HCT116 (cell line): Measurements from ENCODE around the gene ELFN1. TPM values are rescaled to one million over a fixed set of nuclear protein-coding genes. Genes with fewer than 3 reads are reported as not detected.

Source experiments
- ATAC-seq: fragments of 200-7000 bp; cut with Tn5 transposase; 2 replicates; pipeline ENCODE4 v1.9.1; 2020; ENCODE audit warnings: mild to moderate bottlenecking, moderate library complexity
- BruUV-seq: library from RNA; stranded (reverse); fragments of 400-500 nt; replicated peaks from 2 replicates; lab custom pipeline; 2021; lab: Mats Ljungman, UMichigan
- CTCF ChIA-PET: fragments of 300-600 bp; sonication (Branson Sonifier 250); formaldehyde crosslinking; loops from one replicate; lab custom pipeline; 2021; ENCODE audit warnings: antibody characterized with exemption; lab: Charles Lee
- POLR2A ChIA-PET: fragments of 300-600, 350-600 bp; sonication (Branson Sonifier 250); formaldehyde crosslinking; loops from one replicate; lab custom pipeline; 2021; ENCODE audit warnings: antibody characterized with exemption; lab: Charles Lee
- RAD21 ChIA-PET, 2 experiments: fragments of 300-600 bp; sonication (Branson Sonifier 250); formaldehyde crosslinking; loops; one replicate each; lab custom pipeline; 2023; ENCODE audit warnings: low total read pairs in 2 of 2; ENCODE audit not compliant: uncharacterized antibody in 2 of 2, unreplicated experiment in 2 of 2, low non-redundant PET in 1 of 2; lab: Charles Lee
- DNase-seq: peaks from one replicate; pipeline ENCODE4 v3.0.0-alpha.2; 2010; ENCODE audit warnings: low read depth, low spot score
- H2AFZ ChIP-seq: fragments of 200-600 bp; shearing (Covaris generic), sonication (generic); 2 replicates; pipeline ENCODE4 v1.6.1; 2017; ENCODE audit warnings: low read depth, mixed run types, mixed read lengths, antibody characterized with exemption, low read length; ENCODE audit not compliant: poor library complexity, severe bottlenecking
- H3K27ac ChIP-seq: 2 replicates; pipeline ENCODE4 v1.5.1; 2012; ENCODE audit warnings: low read depth, low read length
- H3K27me3 ChIP-seq: fragments of 200-600 bp; sonication (generic); 2 replicates; pipeline ENCODE4 v1.6.1; 2016; ENCODE audit warnings: mixed run types, low read length, mixed read lengths; ENCODE audit not compliant: insufficient read depth
- H3K36me3 ChIP-seq, 2 experiments: fragments of 200-500 bp in 1 of 2; fragments of 200-600 bp in 1 of 2; sonication (Bioruptor generic) in 1 of 2; sonication (generic) in 1 of 2; 2 replicates each; pipeline versions ENCODE4 v1.5.1 to v1.6.1; 2014 to 2016; ENCODE audit warnings: low read length in 2 of 2, inconsistent platforms in 1 of 2, mixed read lengths in 1 of 2, mixed run types in 1 of 2; ENCODE audit not compliant: insufficient read depth in 2 of 2, control insufficient read depth in 1 of 2
- H3K4me1 ChIP-seq, 2 experiments: fragments of 200-600 bp in 1 of 2; sonication (generic) in 1 of 2; 2 replicates each; pipeline versions ENCODE4 v1.5.1 to v1.6.1; 2012 to 2017; ENCODE audit warnings: low read length in 2 of 2, inconsistent platforms in 1 of 2, mild to moderate bottlenecking in 1 of 2, mixed read lengths in 1 of 2, mixed run types in 1 of 2, moderate library complexity in 1 of 2; ENCODE audit not compliant: insufficient read depth in 2 of 2, control insufficient read depth in 1 of 2
- H3K4me2 ChIP-seq: fragments of 200-600 bp; sonication (generic); 2 replicates; pipeline ENCODE4 v1.6.1; 2017; ENCODE audit warnings: mixed run types, low read length, mixed read lengths
- H3K4me3 ChIP-seq, 2 experiments: fragments of 200-600 bp in 1 of 2; sonication (generic) in 1 of 2; replicated peaks in 1 of 2; 2 replicates each; pipeline ENCODE4 v1.5.1; 2011 to 2016; ENCODE audit warnings: low read length in 2 of 2, control low read depth in 1 of 2, low read depth in 1 of 2, mild to moderate bottlenecking in 1 of 2, mixed read lengths in 1 of 2, mixed run types in 1 of 2
- H3K79me2 ChIP-seq: fragments of 200-600 bp; sonication (generic); 2 replicates; pipeline ENCODE4 v1.6.1; 2017; ENCODE audit warnings: mild to moderate bottlenecking, mixed run types, low read length, moderate library complexity, mixed read lengths; ENCODE audit not compliant: insufficient read depth
- H3K9ac ChIP-seq: fragments of 200-600 bp; sonication (generic); 2 replicates; pipeline ENCODE4 v1.6.1; 2016; ENCODE audit warnings: low read length, mixed read lengths
- H3K9me2 ChIP-seq: fragments of 200-600 bp; sonication (generic), shearing (Covaris generic); 2 replicates; pipeline ENCODE4 v1.6.1; 2017; ENCODE audit warnings: mixed run types, mild to moderate bottlenecking, moderate library complexity; ENCODE audit not compliant: insufficient read depth
- H3K9me3 ChIP-seq, 2 experiments: fragments of 200-500 bp in 1 of 2; fragments of 200-600 bp in 1 of 2; sonication (Bioruptor generic) in 1 of 2; sonication (generic) in 1 of 2; 2 replicates each; pipeline ENCODE4 v1.6.1; 2014 to 2017; ENCODE audit warnings: low read length in 2 of 2, mixed read lengths in 2 of 2, inconsistent platforms in 1 of 2, low read depth in 1 of 2, mild to moderate bottlenecking in 1 of 2, mixed run types in 1 of 2, moderate library complexity in 1 of 2; ENCODE audit not compliant: control insufficient read depth in 1 of 2, insufficient read depth in 1 of 2
- H4K20me1 ChIP-seq: fragments of 200-600 bp; sonication (generic), shearing (Covaris generic); 2 replicates; pipeline ENCODE4 v1.6.1; 2017; ENCODE audit warnings: mixed run types, mild to moderate bottlenecking, moderate library complexity; ENCODE audit not compliant: insufficient read depth
- CBX3 ChIP-seq: IDR thresholded peaks from 2 replicates; pipeline ENCODE4 v1.6.1; 2012; ENCODE audit warnings: low read depth
- CEBPB ChIP-seq: IDR thresholded peaks from 2 replicates; pipeline ENCODE4 v1.6.1; 2012; ENCODE audit warnings: low read depth
- EGR1 ChIP-seq: IDR thresholded peaks from 2 replicates; pipeline ENCODE4 v1.6.1; 2012; ENCODE audit warnings: low read depth
- ELF1 ChIP-seq: IDR thresholded peaks from 2 replicates; pipeline ENCODE4 v1.6.1; 2012; ENCODE audit warnings: low read depth, borderline replicate concordance
- EZH2 ChIP-seq: fragments of 200-600 bp; sonication (generic); IDR thresholded peaks from 2 replicates; pipeline ENCODE4 v1.6.1; 2017; ENCODE audit warnings: antibody characterized with exemption, mixed run types
- EZH2phosphoT487 ChIP-seq: fragments of 200-600 bp; IDR thresholded peaks from 2 replicates; pipeline ENCODE4 v1.6.1; 2018; ENCODE audit warnings: antibody characterized with exemption, borderline replicate concordance
- FOSL1 ChIP-seq: IDR thresholded peaks from 2 replicates; pipeline ENCODE4 v1.6.1; 2012; ENCODE audit warnings: low read depth
- POLR2A ChIP-seq: IDR thresholded peaks from 2 replicates; pipeline ENCODE4 v1.7.0; 2011; ENCODE audit warnings: borderline replicate concordance; ENCODE audit not compliant: insufficient read depth, insufficient read length; ENCODE audit errors: extremely low read depth
- POLR2AphosphoS5 ChIP-seq: IDR thresholded peaks from 2 replicates; pipeline ENCODE4 v1.6.1; 2011; ENCODE audit warnings: mild to moderate bottlenecking, low read depth, low read length, moderate library complexity
- RAD21 ChIP-seq: IDR thresholded peaks from 2 replicates; pipeline ENCODE4 v1.6.1; 2012; ENCODE audit warnings: low read depth, mild to moderate bottlenecking
- REST ChIP-seq: IDR thresholded peaks from 2 replicates; pipeline ENCODE4 v1.6.1; 2012; ENCODE audit warnings: low read depth
- SIN3A ChIP-seq: IDR thresholded peaks from 2 replicates; pipeline ENCODE4 v1.6.1; 2012; ENCODE audit warnings: low read depth
- SRF ChIP-seq: IDR thresholded peaks from 2 replicates; pipeline ENCODE4 v1.6.1; 2012; ENCODE audit warnings: low read depth
- TCF7L2 ChIP-seq: IDR thresholded peaks from 2 replicates; pipeline ENCODE4 v1.7.0; 2011; ENCODE audit warnings: borderline replicate concordance, inconsistent platforms; ENCODE audit not compliant: insufficient read depth, insufficient read length; ENCODE audit errors: extremely low read depth
- YY1 ChIP-seq: IDR thresholded peaks from 2 replicates; pipeline ENCODE4 v1.6.1; 2011; ENCODE audit warnings: low read length, low read depth, moderate library complexity, mild to moderate bottlenecking; ENCODE audit not compliant: insufficient replicate concordance; ENCODE audit errors: extremely low read depth
- ZNF274 ChIP-seq: fragments of 200-500 bp; sonication (Bioruptor generic); IDR thresholded peaks from 2 replicates; pipeline ENCODE4 v1.6.1; 2014; ENCODE audit warnings: mild to moderate bottlenecking, low read depth, low read length, inconsistent platforms
- intact Hi-C: fragments of 100-400 bp; cut with micrococcal nuclease; formaldehyde crosslinking; loops from 2 replicates; pipeline ENCODE4 v1.10.0; 2022
- total RNA-seq: library from RNA; stranded (reverse); gene quantifications from one replicate; pipeline ENCODE4 v1.2.1, GENCODE V29; 2021; ENCODE audit not compliant: unreplicated experiment
- TF ChIP-seq, protein P1 (sequence below): IDR thresholded peaks from 2 replicates; pipeline ENCODE4 v1.6.1; 2012
- TF ChIP-seq, protein P2 (sequence below): IDR thresholded peaks from 2 replicates; pipeline ENCODE4 v1.6.1; 2011; ENCODE audit warnings: mild to moderate bottlenecking, low read length, moderate library complexity; ENCODE audit not compliant: insufficient replicate concordance; ENCODE audit errors: extremely low read depth
- TF ChIP-seq, protein P3 (sequence below): IDR thresholded peaks from 2 replicates; pipeline ENCODE4 v1.6.1; 2012
- TF ChIP-seq, protein P4 (sequence below), 3 experiments: fragments of 200-600 bp in 1 of 3; sonication (generic) in 1 of 3; IDR thresholded peaks in 2 of 3; conservative IDR thresholded peaks in 1 of 3; 2 replicates each; pipeline ENCODE4 v1.5.1; 2012 to 2017; ENCODE audit warnings: low read depth in 2 of 3, low read length in 2 of 3, antibody characterized with exemption in 1 of 3, borderline replicate concordance in 1 of 3, control low read depth in 1 of 3, mild to moderate bottlenecking in 1 of 3, mixed read lengths in 1 of 3, mixed run types in 1 of 3, moderate library complexity in 1 of 3; ENCODE audit not compliant: insufficient read depth in 1 of 3

Gene ELFN1
- total RNA-seq, 1 experiment from 2014 or later = 4.4 TPM

DNA sequence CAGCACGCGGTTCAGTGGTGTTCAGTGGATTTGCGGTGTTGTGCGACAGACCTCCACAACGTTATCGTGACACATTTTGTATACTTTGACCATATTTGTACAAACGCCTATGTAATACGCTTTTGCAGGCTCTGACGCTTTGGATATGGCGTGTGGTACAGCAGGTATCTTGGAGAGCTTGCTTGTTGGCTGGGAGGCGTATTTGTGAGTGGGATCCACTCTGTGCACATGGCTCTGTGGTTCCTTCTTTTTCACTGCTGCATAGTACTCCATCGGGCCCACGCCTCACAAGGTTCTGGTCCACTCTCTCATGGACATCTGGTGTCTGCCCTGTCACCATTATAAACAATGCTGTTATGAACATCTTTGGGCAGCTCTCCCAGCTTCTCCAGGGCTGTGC, 53.2 kb downstream of the ELFN1 start:
- Histone ChIP-seq H3K4me2 (no peak overlapping the region), H3K79me2 (no peaks in the 10 kb centered on the region), H3K36me3 (no peaks in the 10 kb centered on the region), H3K4me3 (no peak overlapping the region), H3K4me1 (peaks cover 0 to 3% of the 10 kb centered on the region in 2 experiments; a peak in 1 of 4 replicates), H2AFZ (no peak overlapping the region), H3K27ac (no peak overlapping the region), H3K9me2 (no peaks in the 10 kb centered on the region), H3K9ac (no peak overlapping the region), H3K9me3 (no peaks in the 10 kb centered on the region), H3K27me3 (no peaks in the 10 kb centered on the region), H4K20me1 (no peaks in the 10 kb centered on the region)
- BruUV-seq = no TSS peak
- intact Hi-C loops = no loop called here
- ChIA-PET RAD21 (no interaction called here), POLR2A (no interaction called here), CTCF (no interaction called here)
- ATAC-seq = no peak
- DNase-seq = no peak
- TF ChIP-seq POLR2A (no peak), ZNF274 (no peak), RAD21 (no peak), REST (no peak), YY1 (no peak), CEBPB (no peak), FOSL1 (no peak), EGR1 (no peak), SRF (no peak), TCF7L2 (no peak), EZH2phosphoT487 (no peak), EZH2 (no peak), CBX3 (no peak), ELF1 (no peak), POLR2AphosphoS5 (no peak), SIN3A (no peak)
- TF ChIP-seq, protein P1, sequence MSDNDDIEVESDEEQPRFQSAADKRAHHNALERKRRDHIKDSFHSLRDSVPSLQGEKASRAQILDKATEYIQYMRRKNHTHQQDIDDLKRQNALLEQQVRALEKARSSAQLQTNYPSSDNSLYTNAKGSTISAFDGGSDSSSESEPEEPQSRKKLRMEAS = no peak
- TF ChIP-seq, protein P2, sequence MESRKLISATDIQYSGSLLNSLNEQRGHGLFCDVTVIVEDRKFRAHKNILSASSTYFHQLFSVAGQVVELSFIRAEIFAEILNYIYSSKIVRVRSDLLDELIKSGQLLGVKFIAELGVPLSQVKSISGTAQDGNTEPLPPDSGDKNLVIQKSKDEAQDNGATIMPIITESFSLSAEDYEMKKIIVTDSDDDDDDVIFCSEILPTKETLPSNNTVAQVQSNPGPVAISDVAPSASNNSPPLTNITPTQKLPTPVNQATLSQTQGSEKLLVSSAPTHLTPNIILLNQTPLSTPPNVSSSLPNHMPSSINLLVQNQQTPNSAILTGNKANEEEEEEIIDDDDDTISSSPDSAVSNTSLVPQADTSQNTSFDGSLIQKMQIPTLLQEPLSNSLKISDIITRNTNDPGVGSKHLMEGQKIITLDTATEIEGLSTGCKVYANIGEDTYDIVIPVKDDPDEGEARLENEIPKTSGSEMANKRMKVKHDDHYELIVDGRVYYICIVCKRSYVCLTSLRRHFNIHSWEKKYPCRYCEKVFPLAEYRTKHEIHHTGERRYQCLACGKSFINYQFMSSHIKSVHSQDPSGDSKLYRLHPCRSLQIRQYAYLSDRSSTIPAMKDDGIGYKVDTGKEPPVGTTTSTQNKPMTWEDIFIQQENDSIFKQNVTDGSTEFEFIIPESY = no peak
- TF ChIP-seq, protein P3, sequence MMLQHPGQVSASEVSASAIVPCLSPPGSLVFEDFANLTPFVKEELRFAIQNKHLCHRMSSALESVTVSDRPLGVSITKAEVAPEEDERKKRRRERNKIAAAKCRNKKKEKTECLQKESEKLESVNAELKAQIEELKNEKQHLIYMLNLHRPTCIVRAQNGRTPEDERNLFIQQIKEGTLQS = no peak
- TF ChIP-seq, protein P4, sequence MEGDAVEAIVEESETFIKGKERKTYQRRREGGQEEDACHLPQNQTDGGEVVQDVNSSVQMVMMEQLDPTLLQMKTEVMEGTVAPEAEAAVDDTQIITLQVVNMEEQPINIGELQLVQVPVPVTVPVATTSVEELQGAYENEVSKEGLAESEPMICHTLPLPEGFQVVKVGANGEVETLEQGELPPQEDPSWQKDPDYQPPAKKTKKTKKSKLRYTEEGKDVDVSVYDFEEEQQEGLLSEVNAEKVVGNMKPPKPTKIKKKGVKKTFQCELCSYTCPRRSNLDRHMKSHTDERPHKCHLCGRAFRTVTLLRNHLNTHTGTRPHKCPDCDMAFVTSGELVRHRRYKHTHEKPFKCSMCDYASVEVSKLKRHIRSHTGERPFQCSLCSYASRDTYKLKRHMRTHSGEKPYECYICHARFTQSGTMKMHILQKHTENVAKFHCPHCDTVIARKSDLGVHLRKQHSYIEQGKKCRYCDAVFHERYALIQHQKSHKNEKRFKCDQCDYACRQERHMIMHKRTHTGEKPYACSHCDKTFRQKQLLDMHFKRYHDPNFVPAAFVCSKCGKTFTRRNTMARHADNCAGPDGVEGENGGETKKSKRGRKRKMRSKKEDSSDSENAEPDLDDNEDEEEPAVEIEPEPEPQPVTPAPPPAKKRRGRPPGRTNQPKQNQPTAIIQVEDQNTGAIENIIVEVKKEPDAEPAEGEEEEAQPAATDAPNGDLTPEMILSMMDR (IDR thresholded peaks at IDR 0.05 in 2 of 3, conservative IDR thresholded peaks at IDR 0.05 in 1 of 3; ENCODE audit: borderline replicate concordance in 1 of 3, insufficient read depth in 1 of 3, low read depth in 2 of 3, low read length in 2 of 3) = no peak
